Raji (cell line): ENCODE data around the gene TP63.

Experiments
- POLR2A ChIP-seq: IDR thresholded peaks from 2 replicates; pipeline ENCODE4 v1.6.1; 2011; ENCODE audit warnings: low read depth, low read length, control low read depth; ENCODE audit not compliant: insufficient read depth

The TP63 gene

DNA sequence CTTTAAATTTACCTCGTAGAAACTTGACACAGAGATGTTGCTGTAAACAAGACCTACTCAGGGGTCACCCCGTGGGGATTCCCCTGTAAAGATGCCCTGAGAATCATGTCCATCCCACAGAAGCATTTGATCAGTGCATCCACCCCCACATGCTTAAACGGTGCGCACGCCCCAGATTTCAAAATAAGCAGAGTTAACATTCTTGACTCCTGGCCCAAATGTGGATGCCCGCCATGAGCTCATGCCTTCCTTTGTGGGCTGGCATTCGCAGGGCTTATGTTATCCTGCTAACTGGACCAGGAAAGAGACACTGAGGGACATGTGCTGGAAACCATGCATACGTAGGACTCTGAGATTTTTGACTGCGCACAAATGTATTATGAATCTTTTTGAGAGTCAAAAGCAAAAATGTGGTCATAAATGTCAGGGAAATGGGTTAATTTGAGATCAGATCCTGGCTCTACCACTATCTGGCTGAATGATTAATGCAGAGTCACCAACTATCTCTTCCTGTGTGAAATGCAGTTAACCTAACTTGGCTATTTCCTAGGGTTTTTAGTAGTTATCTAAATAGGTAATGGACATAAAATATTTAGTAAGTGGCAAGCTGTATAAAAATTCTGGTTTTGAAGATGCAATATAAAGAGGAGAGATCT lies 9.1 kb upstream of the TP63 start:
- TF ChIP-seq POLR2A, result no peak

DNA sequence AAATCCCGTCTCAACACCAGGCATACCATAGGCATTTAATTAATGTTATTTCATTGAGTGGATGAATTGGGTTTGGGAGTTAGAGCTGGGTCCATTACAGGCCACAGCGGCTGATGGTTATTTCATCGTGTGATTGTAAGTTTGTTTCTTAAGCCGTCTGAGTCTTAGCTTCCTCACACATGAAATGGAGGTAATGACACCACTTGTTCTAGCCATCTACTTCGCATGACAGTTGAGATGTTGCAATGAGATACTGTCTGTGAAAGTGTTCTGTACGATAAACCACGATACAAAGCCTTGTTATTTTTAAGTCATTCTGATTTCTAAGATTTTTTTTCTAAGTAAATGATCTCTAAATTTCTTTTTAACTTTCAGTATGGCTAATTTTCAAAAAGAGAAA lies 8.6 kb upstream of the TP63 start:
- TF ChIP-seq POLR2A, result no peak

DNA sequence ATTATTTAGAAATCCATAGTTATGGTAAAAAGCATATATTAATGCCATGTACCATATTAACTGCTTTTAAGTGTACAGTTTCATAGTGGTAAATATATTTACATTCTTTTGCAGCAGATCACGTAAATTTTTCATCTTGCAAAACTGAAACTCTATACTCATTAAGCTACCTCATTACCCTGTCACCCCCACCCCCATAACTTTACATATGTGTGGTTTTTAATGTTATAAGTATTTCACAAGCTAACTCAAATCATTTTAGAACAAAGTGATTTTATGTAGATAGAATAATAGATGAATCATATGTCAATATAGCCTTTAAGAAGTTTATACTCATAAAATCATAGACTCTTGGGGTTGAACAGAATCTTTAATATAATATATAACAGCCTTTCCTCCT lies 7.1 kb upstream of the TP63 start:
- TF ChIP-seq POLR2A, result no peak

- no peak for TF ChIP-seq POLR2A
These were observed 6.1 kb upstream of the TP63 start for GRCh38 chr3:189625071-189625470.

- TF ChIP-seq POLR2A, result no peak
These were observed 5.6 kb upstream of the TP63 start for GRCh38 chr3:189625572-189625971.

DNA sequence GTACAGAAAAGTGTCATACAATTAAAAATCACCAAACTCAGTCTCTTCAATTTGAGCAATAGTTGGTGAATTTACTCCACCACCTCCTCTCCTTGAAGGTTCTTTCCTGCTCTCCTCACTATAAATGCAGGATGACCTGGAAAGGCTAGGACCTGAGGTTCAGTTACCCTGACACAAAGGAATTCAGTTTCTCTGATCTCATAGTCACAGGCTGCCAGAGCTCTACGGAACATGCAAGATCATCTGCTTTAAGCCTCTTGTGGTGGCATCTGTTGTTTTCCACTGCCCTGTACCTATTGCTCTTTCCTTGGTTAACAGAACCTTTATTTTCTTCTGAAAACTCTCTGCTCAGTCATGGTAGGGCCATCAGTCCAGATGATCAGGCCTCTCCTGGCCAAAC lies 4.9 kb upstream of the TP63 start:
- no peak for TF ChIP-seq POLR2A

- TF ChIP-seq POLR2A, result no peak
These were observed 1.3 kb upstream of the TP63 start for GRCh38 chr3:189629803-189630455.

DNA sequence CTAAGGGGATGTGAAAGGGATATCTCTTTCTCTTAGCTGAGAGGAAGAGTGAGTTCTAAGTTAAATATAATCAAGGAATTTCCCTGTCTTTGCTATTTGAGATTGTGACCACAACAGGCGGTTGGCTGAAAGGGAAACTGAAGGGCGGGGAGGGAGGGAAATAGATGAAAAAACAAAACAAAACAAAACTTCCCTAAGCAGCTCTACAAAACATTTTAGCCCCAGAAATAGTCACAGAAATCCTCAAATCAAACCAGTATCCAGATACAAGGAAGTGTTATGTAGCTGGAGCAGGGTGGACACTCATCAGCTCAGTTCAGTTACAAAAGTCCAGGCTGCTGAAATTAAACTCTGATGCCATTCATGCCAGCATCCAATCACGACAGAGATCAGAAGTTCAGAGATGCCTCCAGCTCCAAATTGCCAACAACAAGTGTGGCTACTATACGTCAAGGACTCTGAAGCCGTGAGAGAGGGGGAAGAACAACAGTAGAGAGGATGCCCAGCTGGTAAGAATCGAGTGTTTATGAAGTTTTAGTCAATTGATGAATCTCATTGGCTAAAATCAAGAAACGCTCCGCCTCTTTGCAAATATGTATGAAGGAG lies 319 bp upstream of the TP63 start:
- TF ChIP-seq POLR2A, result peak; percentile 64

DNA sequence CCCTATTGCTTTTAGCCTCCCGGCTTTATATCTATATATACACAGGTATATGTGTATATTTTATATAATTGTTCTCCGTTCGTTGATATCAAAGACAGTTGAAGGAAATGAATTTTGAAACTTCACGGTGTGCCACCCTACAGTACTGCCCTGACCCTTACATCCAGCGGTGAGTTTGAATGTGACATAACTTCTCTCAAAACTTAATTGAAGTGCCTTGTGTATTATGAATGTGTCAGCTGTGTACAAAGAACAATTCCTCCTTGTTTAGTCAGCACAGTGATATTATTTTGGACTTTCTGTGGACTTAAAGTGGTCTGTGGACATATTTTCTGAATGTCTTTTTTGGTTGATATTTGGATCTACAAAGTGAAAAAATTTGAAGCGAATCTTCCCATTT lies 220 bp downstream of the TP63 start:
- no peak for TF ChIP-seq POLR2A

- peak; percentile 59 for TF ChIP-seq POLR2A
These were observed 1.1 kb downstream of the TP63 start for GRCh38 chr3:189632242-189632641.

GRCh38 chr3:189635339-189635738 lies 4.2 kb downstream of the TP63 start:
- TF ChIP-seq POLR2A, result no peak

DNA sequence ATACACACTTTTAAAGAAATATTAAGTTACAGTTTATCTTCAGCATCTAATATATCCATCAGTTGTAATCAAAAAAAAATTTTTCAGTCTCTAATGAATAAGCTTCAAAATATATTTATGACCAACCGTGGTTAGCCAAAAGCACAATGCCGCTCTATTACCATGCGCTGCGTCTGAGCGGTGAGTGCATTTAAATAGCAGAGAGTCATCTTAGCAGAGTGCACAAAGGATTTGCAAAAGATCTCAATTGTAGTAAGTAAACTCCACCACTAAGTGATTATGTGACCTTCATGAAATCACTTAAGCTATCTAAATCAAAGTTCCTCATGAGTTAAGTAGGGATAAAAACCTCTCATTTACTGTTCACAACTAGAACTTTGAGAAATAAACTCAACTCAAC lies 4.9 kb downstream of the TP63 start:
- no peak for TF ChIP-seq POLR2A

GRCh38 chr3:189637750-189638149 lies 6.6 kb downstream of the TP63 start:
- TF ChIP-seq POLR2A, result no peak

- no peak for TF ChIP-seq POLR2A
These were observed 7.3 kb downstream of the TP63 start for GRCh38 chr3:189638276-189639031.

GRCh38 chr3:189641776-189642175 lies 10.6 kb downstream of the TP63 start:
- no peak for TF ChIP-seq POLR2A
